H7 (cell line): Measurements from ENCODE around the gene WWOX. TPM values are rescaled to one million over a fixed set of nuclear protein-coding genes. Genes with fewer than 3 reads are reported as not detected.
A peak's percentile ranks its signal among the peaks of the same experiment; 100 is the strongest.

ENCODE experiments used
- DNase-seq: peaks from one replicate; pipeline ENCODE4 v3.0.0; 2012
- H3K27me3 ChIP-seq: 2 replicates; pipeline ENCODE4 v1.6.0; 2011; ENCODE audit warnings: mild to moderate bottlenecking, low read length; ENCODE audit not compliant: control insufficient read depth, insufficient read depth
- H3K36me3 ChIP-seq: replicated peaks from 2 replicates; pipeline ENCODE4 v1.5.1; 2011; ENCODE audit warnings: low read length; ENCODE audit not compliant: control insufficient read depth, insufficient read depth
- H3K4me3 ChIP-seq: 2 replicates; pipeline ENCODE4 v1.5.1; 2011; ENCODE audit warnings: low read depth, mild to moderate bottlenecking, control low read depth, low read length, moderate library complexity; ENCODE audit not compliant: insufficient read depth
- total RNA-seq: library from RNA; depleted of rRNA; stranded (reverse); fragments of >200 nt; shearing (Covaris generic); gene quantifications from 2 replicates; pipeline ENCODE4 v1.2.3, GENCODE V29; 2014

WWOX gene
- total RNA-seq, 1 experiment from 2014 or later: 29.2 TPM

DNA sequence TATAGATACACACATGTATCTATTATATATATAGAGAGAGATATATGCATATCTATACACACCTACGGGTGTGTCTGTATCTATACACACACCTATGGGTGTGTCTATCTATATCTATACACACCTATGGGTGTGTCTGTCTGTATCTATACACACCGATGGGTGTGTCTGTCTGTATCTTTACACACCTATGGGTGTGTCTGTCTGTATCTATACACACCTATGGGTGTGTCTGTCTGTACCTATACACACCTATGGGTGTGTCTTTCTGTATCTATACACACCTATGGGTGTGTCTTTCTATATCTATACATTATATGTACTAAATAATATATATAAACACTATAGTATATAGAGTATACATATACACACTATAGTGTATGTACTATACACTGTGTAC is 762.6 kb downstream of the WWOX start:
- no peaks in the 10 kb centered on the region for H3K27me3 ChIP-seq
- H3K4me3 ChIP-seq: no peak overlapping the region
- H3K36me3 ChIP-seq: no peaks in the 10 kb centered on the region
- no peak for DNase-seq

DNA sequence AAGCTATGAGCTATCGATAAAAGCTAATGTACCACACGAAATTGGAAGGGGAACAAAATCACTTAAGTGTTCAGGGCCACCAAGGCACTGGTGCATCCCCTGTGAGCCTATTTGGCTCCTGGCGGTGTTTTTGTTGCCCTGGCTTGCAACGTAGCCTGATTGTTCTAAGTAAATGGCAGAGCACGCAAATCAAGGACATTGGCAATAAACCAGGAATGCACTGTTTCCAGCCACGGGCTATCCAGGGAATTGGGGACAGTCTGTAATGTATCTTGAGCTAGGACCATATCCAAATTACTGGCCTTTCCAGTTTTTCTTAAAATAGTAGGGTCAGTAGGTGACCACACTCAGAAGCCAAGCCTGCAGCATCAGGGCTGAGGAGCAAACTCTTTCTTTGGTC is 767.1 kb downstream of the WWOX start:
- H3K27me3 ChIP-seq: no peaks in the 10 kb centered on the region
- H3K36me3 ChIP-seq: no peaks in the 10 kb centered on the region
- no peak for DNase-seq
- H3K4me3 ChIP-seq: no peak overlapping the region

DNA sequence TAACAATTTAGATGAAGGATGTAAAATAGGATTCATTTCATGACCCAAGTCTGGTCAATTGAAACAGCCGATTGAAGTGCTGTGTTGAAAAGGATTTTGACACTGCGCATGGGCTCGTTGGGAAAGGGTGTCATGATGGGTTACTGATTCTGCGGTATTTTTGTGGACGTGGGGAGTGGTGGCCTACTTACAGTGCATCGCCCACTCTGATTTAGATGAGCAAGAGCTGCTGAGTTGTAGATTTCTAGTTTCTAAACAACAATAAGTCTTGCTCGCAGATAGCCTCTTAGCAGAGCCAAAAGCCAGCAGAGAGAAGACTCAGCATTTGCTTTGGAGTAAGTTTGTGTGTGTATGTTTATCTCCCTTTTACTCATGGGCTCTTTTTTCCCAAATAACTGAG is 770.0 kb downstream of the WWOX start:
- DNase-seq: no peak
- no peaks in the 10 kb centered on the region for H3K36me3 ChIP-seq
- H3K27me3 ChIP-seq: no peaks in the 10 kb centered on the region
- no peak overlapping the region for H3K4me3 ChIP-seq

DNA sequence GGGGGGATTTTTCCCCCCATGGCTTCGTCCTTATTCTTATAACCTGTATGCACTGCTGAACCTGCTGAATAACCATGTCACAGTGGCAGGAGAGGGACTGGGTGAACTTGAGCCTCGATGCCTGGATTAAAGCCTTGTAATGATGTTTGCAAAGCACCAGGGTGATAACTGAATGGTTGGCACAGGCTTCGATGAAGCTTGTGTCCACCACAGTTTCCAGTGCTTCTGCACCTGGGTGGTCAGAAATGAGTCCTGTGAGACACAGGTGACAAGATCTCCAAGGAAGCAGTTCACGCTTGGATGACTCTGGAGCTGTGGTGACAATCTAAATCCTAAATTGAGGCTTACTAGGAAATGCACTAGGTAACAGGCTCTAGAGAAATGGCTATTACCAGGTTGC is 771.8 kb downstream of the WWOX start:
- no peak for DNase-seq
- H3K36me3 ChIP-seq: no peaks in the 10 kb centered on the region
- no peaks in the 10 kb centered on the region for H3K27me3 ChIP-seq
- H3K4me3 ChIP-seq: no peak overlapping the region

DNA sequence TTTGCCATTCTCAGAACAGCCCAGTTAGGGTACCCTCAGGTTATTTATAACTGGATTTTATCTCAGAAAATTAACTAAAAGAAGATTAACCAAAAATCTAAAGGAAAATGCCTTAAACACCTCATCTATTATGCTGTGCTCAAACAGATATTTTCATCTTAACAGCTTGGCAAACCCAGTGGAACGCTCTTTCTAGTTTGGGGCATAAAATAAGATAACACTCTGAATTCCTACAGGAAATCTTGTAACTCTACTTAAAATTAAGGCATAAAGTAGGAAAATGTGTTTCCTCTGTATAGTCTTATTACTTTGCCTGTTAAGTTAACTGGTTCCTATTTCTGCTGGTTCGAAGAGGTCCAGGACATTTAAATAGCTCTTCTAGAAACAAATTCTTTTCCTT is 777.2 kb downstream of the WWOX start:
- Histone ChIP-seq H3K4me3 (no peak overlapping the region), H3K36me3 (no peaks in the 10 kb centered on the region), H3K27me3 (no peaks in the 10 kb centered on the region)
- DNase-seq: no peak

DNA sequence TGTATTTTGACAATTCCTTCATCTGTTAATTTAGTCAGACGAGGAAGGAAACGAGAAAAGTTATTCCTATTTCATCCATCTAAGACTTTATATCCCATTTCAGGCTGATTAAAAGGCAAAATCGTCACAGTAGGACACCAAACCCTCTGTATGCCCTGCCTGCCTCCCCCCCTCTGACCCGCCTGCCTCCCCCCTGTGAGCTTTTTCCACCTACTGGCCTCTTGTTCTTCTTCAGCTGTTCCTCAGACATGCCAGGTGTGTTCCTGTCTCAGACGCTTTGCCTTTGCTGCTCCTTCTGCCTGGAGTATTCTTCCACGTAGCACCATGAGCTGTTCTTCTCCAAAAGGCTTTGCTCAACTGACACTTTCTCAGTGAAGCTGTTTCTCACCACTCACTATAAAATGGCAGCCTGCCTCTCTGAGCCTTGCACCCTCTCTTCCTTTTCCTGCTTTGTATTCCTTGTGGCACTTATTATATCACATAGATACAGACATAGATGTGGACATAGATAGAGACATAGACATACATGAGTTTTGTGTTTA is 777.7 kb downstream of the WWOX start:
- Histone ChIP-seq H3K36me3 (no peaks in the 10 kb centered on the region), H3K27me3 (no peaks in the 10 kb centered on the region), H3K4me3 (no peak overlapping the region)
- DNase-seq: peak; percentile 44

DNA sequence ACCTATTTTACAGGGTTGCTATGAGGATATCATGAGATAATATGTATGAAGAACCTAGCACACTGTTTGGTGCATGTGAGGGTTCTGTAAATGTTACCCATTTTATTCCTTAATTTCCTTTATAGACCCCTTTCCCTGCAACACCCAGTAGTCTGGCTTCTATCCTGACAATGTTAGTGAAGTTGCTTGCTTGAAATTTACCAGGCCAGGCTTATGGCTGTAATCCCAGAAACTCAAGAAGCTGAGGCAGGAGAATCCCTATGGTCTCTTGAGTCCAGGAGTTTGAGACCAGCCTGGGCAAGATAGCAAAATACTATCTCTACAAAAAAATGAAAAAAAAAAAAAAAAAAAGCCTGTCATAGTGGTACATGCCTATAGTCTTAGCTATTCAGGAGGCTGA is 779.1 kb downstream of the WWOX start:
- no peaks in the 10 kb centered on the region for H3K36me3 ChIP-seq
- DNase-seq: no peak
- no peak overlapping the region for H3K4me3 ChIP-seq

DNA sequence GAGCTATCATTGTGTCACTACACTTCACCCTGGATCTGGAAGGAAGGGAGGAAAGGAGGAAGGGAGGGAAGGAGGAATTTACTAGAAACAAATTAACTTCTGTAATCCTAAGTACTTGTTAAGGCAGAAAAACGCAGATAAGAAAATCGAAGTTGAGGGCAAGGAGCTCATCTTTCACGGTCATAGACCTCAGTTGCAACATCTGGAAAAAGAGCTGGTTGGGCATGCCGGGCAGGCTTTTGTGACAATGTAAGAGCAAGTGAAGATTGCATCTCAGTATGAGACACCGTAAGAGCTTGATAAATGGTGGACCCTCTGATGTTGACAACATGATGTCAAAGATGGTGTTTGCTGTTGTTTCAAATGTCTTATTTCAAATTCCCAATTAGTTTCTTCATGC is 779.6 kb downstream of the WWOX start:
- H3K4me3 ChIP-seq: no peak overlapping the region
- no peak for DNase-seq
- H3K27me3 ChIP-seq: no peaks in the 10 kb centered on the region
- no peaks in the 10 kb centered on the region for H3K36me3 ChIP-seq

More for the DNA sequence above, 779.1 kb downstream of the WWOX start:
- H3K27me3 ChIP-seq: no peaks in the 10 kb centered on the region

DNA sequence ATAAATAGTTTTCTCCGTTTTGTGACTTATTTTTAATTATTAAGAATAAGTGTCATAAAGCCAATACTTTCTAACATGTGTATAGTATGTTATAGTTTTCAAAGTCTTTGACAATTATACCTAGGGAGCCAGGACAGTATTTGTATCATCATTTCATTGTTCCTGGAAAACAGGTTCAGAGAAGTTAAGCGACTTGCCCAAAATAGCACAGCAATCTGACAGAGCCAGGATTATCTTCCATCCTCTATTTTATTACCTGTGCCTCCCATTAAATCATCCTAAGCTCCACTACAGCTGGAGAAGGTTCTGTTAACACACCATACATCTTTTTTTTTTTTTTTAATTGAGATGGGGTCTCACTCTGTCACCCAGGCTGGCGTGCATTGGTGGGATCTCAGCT is 782.7 kb downstream of the WWOX start:
- Histone ChIP-seq H3K36me3 (no peaks in the 10 kb centered on the region), H3K4me3 (no peak overlapping the region), H3K27me3 (no peaks in the 10 kb centered on the region)
- DNase-seq: no peak

DNA sequence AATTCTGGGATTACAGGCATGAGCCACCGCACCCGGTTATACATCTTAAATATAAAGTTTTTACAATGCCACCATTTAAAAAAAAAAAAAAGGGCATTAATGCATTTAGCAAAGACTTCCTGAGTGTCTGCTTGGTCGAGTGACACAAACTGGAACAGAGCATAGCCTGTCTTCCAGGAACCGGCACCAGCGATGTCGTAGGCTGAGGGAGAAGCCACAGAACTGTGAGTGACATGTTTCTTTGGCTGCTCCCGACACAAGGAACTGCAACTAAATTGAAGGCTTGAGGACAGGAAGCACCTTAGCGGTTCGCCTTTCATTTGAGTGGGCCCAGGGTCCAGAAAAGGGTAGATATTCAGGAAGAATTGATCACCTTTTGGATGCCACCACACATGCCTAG is 783.3 kb downstream of the WWOX start:
- H3K27me3 ChIP-seq: no peaks in the 10 kb centered on the region
- no peak for DNase-seq

DNA sequence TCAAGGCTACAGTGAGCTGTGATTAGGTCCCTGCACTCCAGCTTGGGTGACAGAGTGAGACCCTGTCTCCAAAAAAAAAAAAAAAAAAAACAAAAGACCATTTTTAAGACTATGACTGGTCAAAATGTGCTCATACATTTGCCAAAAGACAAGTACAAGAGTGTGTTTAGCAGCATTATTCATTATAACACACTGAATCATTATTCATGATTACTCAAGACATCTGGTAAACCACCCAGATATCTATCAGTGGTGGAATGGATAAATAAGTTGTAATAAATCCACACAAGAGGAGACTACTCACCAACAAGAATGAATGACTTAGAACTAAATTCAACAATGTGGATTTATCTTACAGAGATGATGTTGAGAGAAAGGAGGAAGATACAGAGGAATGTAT is 784.8 kb downstream of the WWOX start:
- no peaks in the 10 kb centered on the region for H3K27me3 ChIP-seq
- DNase-seq: no peak
- no peak overlapping the region for H3K4me3 ChIP-seq
- H3K36me3 ChIP-seq: no peaks in the 10 kb centered on the region

More for the DNA sequence above, 783.3 kb downstream of the WWOX start:
- H3K36me3 ChIP-seq: no peaks in the 10 kb centered on the region
- H3K4me3 ChIP-seq: no peak overlapping the region

DNA sequence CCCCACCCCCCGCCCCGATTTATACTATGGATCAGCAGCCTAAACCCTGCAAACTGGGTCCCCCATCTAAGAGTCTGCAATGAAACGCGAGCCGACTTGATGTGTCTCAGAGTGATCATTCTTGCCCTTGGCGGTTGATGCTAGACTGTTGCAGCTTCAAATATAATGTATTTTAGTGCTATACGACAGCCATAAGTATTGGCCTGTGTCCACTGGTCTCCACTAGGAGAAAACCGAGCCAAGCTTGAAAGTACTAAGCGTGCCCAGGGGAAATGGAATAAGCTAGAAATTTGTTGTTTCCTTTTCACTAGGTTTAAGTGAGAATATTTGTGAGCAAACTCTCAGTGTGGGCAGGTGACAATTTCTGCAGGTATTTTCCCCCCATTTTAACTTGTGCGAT is 789.9 kb downstream of the WWOX start:
- no peaks in the 10 kb centered on the region for H3K36me3 ChIP-seq
- no peak overlapping the region for H3K4me3 ChIP-seq
- H3K27me3 ChIP-seq: no peaks in the 10 kb centered on the region
- no peak for DNase-seq

DNA sequence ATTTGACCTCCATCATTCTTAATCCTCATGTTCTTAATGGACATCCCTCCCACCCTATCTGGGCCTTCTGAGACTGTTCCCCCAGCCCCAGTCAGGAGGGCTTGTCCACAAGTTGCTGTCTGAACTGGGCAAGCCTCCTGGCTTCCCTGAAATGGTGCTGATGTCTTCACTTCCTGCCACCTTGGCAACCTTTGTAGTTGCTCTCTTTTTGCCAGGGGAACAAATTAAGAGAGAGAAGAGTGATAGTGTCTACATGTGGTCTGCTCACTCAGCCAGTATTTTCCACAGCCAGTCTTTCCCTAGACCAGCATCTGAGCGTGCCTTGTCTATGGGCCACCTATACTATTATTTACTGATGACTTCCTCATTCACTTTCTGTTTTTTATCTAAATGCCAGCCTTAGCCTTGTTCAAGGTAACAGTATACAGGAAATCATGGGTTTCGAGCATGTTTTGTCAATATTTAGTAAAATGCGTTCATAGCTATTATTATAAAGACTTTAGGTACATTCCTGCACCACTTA is 791.0 kb downstream of the WWOX start:
- H3K36me3 ChIP-seq: no peaks in the 10 kb centered on the region
- H3K4me3 ChIP-seq: no peak overlapping the region
- H3K27me3 ChIP-seq: no peaks in the 10 kb centered on the region
- DNase-seq: no peak

DNA sequence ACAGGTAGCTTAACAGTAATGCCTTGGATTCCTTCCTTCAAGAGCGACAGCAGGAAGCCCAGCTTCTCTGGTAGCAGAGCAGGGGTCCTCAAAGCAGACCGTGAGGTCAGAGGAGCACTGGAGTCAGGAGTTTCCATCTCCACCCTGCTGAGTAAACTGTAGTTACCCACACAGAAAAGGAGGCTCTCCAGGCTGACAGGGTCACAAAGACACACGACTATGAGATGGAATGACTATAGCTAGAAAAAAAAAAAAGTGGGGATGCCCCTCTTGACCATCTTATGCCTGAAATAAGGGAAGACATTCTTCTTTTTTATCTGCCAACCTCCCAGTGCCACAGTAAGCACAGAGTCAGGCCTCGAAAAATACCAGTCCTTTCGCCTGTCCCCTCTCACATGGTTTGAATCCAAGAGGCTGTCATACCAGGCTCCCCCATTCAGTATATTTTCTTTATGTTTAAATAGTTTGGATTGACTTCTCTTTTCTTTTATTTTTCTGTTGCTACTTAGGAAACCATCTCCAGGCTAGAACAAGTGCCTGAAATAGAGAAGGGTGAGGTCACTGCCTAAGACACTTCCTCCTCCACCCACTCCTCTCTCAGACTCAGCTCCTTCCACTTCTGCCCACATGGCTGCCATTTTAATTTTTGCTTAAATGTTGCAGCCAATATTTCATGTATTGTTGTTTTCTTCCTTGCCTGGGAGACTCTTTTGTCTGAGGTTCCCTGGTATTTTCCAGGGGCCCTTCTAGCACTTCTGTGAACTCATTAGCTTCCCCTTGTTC is 793.7 kb downstream of the WWOX start:
- H3K36me3 ChIP-seq: no peaks in the 10 kb centered on the region
- H3K27me3 ChIP-seq: no peaks in the 10 kb centered on the region
- H3K4me3 ChIP-seq: no peak overlapping the region
- no peak for DNase-seq

DNA sequence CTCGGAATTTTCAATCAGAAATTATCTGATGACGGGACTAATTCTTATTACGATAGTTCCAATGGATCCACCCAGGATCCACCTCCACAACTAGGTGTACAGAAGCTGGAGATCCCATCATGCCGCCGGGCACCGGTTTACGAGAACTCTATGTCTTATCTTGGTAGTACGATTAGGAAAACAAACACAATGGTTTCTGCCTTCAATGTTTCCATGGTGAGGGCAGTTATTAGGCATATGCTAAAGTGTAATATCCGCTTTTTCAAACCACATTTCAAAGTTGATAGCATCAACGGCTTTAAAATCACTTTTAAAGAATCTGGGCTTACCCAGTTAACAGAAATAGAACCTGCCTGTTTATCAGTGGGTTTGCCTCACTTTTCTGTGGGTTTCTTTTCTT is 795.4 kb downstream of the WWOX start:
- no peaks in the 10 kb centered on the region for H3K27me3 ChIP-seq
- H3K4me3 ChIP-seq: no peak overlapping the region
- no peak for DNase-seq
- no peaks in the 10 kb centered on the region for H3K36me3 ChIP-seq
